Mesodermal cell (in vitro differentiated cells): ENCODE results near the gene MPND.

Experiments
- H3K27ac ChIP-seq: 2 replicates; pipeline ENCODE4 v1.7.0; 2013; ENCODE audit warnings: mild to moderate bottlenecking, low read depth, low read length, moderate library complexity; ENCODE audit not compliant: severe bottlenecking
- H3K36me3 ChIP-seq: 2 replicates; pipeline ENCODE4 v1.7.1; 2013; ENCODE audit warnings: mild to moderate bottlenecking, low read length, moderate library complexity; ENCODE audit not compliant: control insufficient read depth, insufficient read depth
- H3K4me1 ChIP-seq: one replicate; pipeline ENCODE4 v1.7.1; 2013; ENCODE audit warnings: mild to moderate bottlenecking, low read length; ENCODE audit not compliant: insufficient read depth, control insufficient read depth, poor library complexity, severe bottlenecking
- H3K4me3 ChIP-seq: 2 replicates; pipeline ENCODE4 v1.7.0; 2013; ENCODE audit warnings: low read length, control low read depth, mild to moderate bottlenecking; ENCODE audit not compliant: insufficient read depth, poor library complexity, severe bottlenecking; ENCODE audit errors: extremely low read depth
- H3K9me3 ChIP-seq: 2 replicates; pipeline ENCODE4 v1.7.1; 2013; ENCODE audit warnings: mild to moderate bottlenecking, low read length, moderate library complexity; ENCODE audit not compliant: control insufficient read depth
- WGBS, 2 experiments: methylation state at CpG; one replicate each; pipeline ENCODE4 v1.1.5; 2013; ENCODE audit warnings: missing lambda C conversion rate in 2 of 2; ENCODE audit not compliant: insufficient coverage in 2 of 2; 5-methylcytosine and 5-hydroxymethylcytosine counted together

MPND gene

DNA sequence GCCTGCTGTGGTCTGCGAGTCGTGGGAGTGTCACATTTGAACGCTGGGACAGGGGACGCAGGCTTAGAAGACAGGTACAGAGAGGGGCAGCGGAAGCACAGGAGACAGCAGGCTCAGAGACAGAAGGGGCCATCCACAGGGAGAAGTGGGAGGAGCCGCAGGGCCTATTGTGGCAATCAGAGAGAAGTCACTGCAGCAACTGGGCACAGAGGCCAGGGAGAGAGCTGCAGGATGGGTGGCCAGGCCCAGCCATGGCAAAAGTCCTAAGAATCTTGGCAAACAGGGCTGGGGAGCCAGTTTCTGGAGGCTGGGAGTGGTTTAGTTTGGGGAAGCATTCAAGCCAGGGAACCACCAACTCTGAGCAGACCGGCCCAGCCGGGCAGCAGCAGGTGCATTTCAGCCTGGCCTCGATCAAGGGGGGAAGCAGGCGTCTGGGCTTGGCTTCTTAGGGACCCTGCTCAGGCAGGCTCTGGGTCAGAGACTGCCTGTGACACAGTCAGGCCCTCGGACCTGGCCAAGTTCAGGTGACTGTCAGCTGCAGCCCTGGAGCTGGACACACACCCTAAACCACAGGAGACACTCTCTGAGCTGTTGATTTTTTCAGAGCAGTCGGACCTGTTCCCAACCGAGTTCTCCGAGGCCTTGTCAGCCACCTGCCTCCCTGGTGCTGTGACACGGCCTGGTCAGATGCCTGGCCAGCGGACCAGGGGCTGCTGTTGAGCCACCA lies 45.1 kb downstream of the MPND start:
- Histone ChIP-seq H3K27ac (no peak overlapping the region), H3K4me1 (peaks cover 29% of the 10 kb centered on the region), H3K36me3 (peaks cover 43% of the 10 kb centered on the region), H3K9me3 (no peaks in the 10 kb centered on the region), H3K4me3 (no peak overlapping the region)
- WGBS, 2 experiments = 90 to 93% methylated on average over 16 of the region's 16 CpGs

DNA sequence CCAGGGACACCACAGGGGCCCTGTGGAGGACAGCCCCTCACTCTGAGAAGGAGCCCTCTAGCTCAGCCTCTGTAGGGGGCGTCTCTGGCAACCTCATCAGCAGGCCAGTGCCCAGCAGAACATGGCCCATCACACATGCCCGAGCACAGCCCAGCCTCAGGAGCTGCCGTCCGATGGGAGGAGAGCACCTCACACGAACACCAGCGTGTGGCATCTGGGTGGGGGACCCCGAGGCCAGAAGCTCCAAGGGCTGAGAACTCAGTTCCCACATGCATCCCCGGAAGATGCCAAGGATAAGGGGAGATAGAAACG lies 45.7 kb downstream of the MPND start:
- no peak overlapping the region for H3K4me3 ChIP-seq
- peaks cover 38% of the 10 kb centered on the region for H3K36me3 ChIP-seq
- no peak overlapping the region for H3K27ac ChIP-seq
- WGBS, 2 experiments = 97% methylated on average over 8 to 9 of the region's 9 CpGs
- no peaks in the 10 kb centered on the region for H3K9me3 ChIP-seq
- peaks cover 33% of the 10 kb centered on the region for H3K4me1 ChIP-seq

DNA sequence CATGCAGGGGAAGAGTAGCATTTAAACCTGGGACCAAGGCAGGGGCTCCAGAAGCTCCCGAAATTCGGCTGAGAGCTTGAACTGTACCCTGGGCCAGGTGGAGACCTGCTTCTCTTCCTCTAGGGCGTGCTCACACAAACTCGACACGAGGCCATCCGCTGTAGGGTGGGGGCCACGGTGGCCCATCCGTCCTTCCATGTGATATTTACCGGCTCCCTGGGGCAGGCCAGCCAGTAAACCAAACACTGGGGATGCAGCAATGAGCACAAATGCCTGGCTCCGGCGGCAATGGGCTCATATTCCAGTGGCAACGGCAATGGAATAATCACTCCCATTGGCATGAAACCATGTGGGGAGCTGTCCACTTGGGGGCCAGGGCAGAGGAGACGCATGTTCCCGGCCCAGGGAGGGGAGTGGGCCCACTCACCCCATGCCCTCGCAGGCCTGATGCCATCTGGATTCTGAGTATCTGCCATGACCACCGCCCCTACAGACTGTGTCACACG lies 46.2 kb downstream of the MPND start:
- peaks cover 39% of the 10 kb centered on the region for H3K4me1 ChIP-seq
- 73 to 78% methylated on average over 15 to 16 of the region's 17 CpGs for WGBS, 2 experiments
- H3K9me3 ChIP-seq = no peaks in the 10 kb centered on the region
- H3K4me3 ChIP-seq = no peak overlapping the region
- H3K27ac ChIP-seq = peak overlapping the region; percentile 89
- peaks cover 35% of the 10 kb centered on the region for H3K36me3 ChIP-seq

DNA sequence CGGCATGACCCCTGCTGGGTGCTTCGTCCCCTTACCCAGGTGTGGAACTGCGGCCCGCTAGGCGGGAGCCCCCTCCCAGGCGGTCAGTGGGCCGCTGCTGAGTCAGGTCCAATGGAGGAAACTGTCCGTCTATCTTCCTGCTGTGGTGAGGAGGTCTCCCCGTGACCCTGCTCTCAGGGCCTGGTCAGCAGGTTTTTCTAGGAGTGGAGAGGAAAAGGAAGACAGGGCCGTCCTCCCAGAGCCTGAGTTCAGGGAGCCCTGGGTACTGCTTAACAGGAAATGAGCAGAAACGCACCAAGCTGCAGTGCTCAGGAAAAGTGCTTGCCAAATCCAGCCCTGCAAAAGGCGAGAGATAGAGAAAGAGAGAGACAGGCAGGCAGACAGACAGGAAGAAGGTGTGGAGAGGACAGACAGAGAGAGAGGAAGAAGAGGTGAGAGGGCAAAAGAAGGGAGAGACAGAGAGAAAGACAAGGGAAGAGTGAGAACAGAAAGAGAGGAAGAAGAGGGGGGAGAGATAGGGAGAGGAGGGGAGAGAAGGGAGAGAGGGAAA lies 46.7 kb downstream of the MPND start:
- H3K9me3 ChIP-seq = no peaks in the 10 kb centered on the region
- H3K4me3 ChIP-seq = no peak overlapping the region
- peaks cover 35% of the 10 kb centered on the region for H3K36me3 ChIP-seq
- peaks cover 44% of the 10 kb centered on the region for H3K4me1 ChIP-seq
- peak overlapping the region; percentile 89 for H3K27ac ChIP-seq
- WGBS, 2 experiments = 53 to 59% methylated on average over 12 of the region's 12 CpGs

DNA sequence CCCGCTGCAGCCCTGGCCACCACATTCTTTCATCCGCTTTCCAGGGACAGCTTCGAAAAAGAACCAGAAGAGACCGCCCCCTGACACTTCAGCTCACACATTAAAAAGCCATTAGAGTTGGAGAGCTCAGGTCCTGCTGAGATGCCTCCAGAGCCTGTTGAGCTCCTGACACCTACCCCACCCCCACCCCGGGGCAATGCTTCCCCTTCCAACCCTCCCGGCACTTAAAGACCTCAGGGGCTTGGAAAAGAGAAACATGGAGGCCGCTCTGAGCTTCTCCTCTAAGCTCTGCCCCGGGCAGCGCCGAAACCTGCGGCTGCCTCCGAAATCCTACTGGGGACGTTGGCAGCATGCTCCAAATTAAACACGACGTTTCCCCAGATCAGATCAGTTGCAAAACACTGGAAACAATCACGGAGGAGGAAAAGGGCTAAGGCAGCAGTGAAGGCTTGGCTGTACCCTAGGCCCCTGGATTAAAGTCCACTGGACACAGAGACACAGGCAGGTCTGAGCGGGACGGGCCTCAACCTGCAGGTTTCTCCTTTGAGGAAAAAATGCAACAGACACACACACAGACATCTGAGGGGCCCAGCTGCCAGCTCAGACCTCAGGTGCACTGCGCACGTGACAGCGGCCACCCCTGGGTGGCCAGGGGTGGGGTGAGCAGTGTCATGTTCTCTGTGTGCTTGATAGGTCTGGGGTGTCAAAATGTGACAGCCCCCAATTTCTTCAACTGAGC lies 47.4 kb downstream of the MPND start:
- whole genome bisulfite sequencing, 2 experiments = 18 to 23% methylated on average over 16 to 19 of the region's 21 CpGs
- Histone ChIP-seq H3K36me3 (peaks cover 35% of the 10 kb centered on the region), H3K4me1 (peaks cover 45% of the 10 kb centered on the region), H3K27ac (peak overlapping the region; percentile 89), H3K4me3 (peak overlapping the region; percentile 18), H3K9me3 (no peaks in the 10 kb centered on the region)

DNA sequence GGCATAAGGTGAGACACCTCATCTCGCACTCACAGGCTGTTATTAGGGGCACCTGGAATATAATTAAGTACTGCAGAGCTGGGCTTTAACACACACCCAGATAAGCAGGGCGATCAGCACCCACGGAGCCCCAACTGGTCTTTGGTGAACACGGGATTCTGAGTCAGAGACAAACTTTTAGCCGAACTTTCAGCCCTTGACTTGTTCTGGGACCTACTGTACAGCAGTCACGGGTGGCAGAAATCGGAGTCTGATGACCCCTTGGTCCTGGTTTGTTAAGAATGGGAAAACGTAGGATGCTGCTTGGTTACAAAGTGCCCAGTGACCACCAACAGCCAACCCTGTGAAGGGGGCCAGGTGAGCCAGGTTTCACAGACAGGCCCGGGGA lies 47.9 kb downstream of the MPND start:
- Histone ChIP-seq H3K4me1 (peaks cover 45% of the 10 kb centered on the region), H3K27ac (peak overlapping the region; percentile 89), H3K9me3 (no peaks in the 10 kb centered on the region), H3K36me3 (peaks cover 37% of the 10 kb centered on the region), H3K4me3 (no peak overlapping the region)
- 82 to 83% methylated on average over 8 to 9 of the region's 9 CpGs for WGBS, 2 experiments

DNA sequence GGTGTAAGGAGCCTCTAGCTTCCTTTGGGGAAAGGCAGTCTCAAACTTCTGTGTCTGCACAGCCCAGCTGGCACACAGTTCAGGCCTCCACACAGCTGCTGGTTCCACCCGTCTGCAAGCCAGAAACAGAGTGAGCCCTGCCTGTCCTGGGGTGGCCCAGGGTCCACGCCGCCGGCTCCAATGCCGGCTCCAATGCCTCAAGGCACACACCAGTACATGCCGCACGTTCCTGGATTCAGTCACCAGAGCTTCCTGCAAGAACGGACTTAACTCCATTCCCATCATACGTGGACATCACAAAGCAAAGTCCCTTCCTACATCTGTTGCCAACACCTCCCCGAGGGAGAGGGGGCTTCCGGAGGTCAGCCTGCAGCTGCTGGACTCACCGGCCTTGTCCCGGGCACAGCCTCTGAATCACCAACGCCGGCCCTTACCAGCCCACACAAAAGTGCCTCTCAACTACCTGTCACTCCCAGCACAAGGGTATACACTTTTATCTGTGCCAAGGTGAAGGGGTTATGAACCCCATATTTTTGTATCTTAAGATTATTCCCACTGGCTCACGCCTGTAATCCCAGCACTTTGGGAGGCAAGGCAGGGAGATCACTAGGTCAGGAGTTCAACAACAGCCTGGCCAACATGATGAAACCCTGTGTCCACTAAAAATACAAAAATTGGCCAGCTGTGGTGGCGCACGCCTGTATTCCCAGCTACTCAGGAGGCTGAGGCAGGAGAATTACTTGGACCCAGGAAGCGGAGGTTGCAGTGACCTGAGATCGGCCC lies 48.5 kb downstream of the MPND start:
- Histone ChIP-seq H3K4me3 (no peak overlapping the region), H3K36me3 (peaks cover 42% of the 10 kb centered on the region), H3K9me3 (no peaks in the 10 kb centered on the region), H3K27ac (peak overlapping the region; percentile 24), H3K4me1 (peaks cover 45% of the 10 kb centered on the region)
- 87 to 93% methylated on average over 12 to 17 of the region's 20 CpGs for WGBS, 2 experiments

DNA sequence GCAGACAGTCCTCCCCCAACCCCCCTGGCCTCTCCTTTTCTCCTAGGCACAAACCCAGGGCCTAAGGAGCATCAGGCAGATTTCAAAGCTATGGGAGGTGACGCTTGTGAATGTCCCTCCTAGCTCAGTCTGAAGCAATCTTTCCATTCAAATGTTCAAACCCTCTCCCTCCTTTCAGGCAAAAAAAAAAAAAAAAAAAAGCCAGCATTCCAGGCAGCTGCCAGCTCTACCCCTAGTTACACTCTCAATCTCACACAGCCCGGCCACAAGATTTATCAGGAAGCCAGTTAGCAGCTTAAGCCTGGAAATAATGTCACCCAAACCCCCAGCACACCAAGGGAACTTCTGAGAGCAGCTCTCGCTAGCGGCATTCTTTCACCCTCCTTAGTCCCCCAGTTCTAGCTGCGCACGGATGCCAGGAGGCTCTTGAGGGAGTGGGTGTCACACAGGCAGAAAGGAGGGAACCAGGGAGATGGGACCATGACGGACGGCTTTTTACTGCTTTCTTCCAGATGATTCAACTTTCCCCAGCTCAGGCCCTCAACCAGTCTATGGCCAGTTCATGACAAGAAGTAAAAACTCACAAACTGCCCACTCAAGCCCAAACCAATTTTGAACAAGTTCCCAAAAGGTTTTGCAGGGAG lies 50.7 kb downstream of the MPND start:
- Histone ChIP-seq H3K9me3 (no peaks in the 10 kb centered on the region), H3K4me3 (no peak overlapping the region), H3K27ac (peak overlapping the region; percentile 82), H3K4me1 (peaks cover 45% of the 10 kb centered on the region), H3K36me3 (peaks cover 48% of the 10 kb centered on the region)
- 46 to 74% methylated on average over 4 to 6 of the region's 8 CpGs for WGBS, 2 experiments

DNA sequence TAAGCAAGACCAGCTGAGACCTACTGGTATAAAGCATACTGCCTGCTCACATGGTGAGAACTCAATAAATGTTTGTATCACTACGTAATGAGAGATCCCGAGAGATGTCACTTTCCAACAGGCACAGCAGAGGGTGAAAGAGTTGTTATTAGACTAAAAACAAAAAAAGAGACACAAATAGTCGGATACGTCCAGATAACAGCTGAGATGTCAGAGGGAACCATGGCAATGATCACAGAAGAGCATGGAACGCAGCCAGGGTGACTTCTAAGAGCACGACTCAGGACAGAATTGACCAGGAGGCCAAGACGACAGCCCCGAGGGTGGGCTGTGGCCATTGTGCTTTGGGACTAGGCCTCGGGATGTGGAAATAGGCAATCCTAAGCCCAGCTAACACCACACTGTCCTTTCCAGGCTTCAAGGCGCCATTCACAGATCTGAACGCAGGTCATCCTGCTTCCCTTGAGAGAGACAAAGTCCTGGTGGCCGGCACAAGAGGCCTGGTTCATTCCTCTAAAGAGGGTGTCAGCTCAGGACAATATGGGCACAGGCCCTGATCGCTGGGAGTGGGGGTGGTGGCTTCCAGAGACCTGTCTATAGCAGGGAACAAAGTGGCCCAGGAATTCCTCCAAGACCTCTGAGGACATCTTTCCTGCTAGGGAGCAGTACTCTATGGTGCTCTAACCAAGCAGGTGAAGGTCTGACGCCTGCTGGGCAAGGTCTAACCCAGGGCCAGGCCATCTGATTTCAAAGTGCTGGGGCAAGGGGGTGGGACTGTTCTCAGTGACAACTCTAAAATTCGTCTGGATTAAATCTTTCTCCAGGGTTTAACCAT lies 53.8 kb downstream of the MPND start:
- H3K4me3 ChIP-seq = no peak overlapping the region
- H3K27ac ChIP-seq = no peak overlapping the region
- no peaks in the 10 kb centered on the region for H3K9me3 ChIP-seq
- H3K36me3 ChIP-seq = peaks cover 45% of the 10 kb centered on the region
- H3K4me1 ChIP-seq = peaks cover 19% of the 10 kb centered on the region
- 95 to 96% methylated on average over 14 of the region's 15 CpGs for WGBS, 2 experiments
